Kidney capillary endothelial cell (primary cell): ENCODE results near the gene SCD.

Source experiments
- DNase-seq: peaks from one replicate; pipeline ENCODE4 v3.0.0-alpha.2; 2018; ENCODE audit warnings: low spot score

Gene SCD

DNA sequence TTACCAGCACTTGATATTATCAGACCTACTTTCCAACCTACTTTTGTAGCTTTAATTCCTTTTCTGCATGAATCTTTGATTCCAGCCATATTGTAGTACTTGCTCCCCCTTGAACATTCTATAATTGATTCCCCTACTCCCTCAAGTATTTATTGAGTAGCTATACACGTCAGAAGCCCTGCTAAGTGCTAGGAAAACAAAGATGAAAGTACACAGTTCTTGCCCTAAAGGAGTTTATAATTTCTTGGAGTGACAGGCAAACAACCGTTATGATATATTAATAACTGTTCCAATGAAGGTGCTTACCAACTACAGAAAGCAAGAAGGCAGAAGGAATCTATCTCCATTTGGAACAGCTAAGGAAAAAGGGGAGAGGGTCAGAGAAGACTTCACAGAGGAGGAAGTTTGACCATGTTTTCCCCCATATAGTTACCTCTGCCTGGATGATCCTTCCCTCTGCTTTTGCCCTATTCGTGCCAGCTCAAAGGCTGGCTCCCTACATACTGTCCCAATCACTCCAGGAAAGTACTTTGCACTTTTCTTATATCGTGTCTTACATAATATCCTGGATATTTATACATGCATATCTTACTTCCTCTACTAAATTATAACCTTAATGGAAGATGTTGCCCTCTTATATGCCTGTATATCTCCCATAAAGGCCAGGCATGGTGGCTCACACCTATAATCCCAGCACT, 54.7 kb downstream of the SCD start:
- DNase-seq = no peak

GRCh38 chr10:100403734-100404133, 56.7 kb downstream of the SCD start:
- no peak for DNase-seq

DNA sequence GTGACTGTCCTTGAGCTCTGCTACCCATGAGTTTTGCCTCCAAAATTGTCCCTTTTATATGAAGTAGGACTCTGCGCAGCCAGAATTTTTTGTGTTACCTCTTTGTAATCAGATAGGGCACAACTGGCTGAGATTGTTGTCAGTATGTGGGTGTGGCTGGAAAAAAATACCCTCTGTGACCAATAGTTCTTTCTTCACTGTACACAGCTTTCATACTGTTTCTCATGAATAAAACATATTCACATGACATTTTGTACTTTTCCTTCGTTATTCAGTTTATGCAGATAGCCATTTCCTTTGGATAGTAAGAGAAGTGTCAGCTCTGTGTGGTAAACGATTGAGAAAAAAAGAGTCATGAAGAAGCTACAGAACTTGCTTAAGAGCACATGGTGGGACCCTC, 66.1 kb downstream of the SCD start:
- no peak for DNase-seq
